HG03108 (cell line): Measurements from ENCODE around the gene PRPF40A.
"Not testable (repeated sequence)": the region's sequence is repeated elsewhere in the genome, so short reads cannot be mapped to it uniquely, and the experiment has no call there.

ENCODE experiments used
- ATAC-seq: cut with Tn5 transposase; IDR thresholded peaks from one replicate; pipeline ENCODE4 v1.9.1; 2021; ENCODE audit warnings: moderate library complexity; ENCODE audit not compliant: unreplicated experiment

The PRPF40A gene

GRCh38 chr2:152717228-152718075, at the start of gene PRPF40A:
TSS of gene PRPF40A (minus strand) at chr2:152717461. CDS start at chr2:152717439, 22 bp downstream.
- peak; percentile 67 for ATAC-seq

GRCh38 chr2:152766928-152767327, 49.7 kb upstream of the PRPF40A start:
- no peak for ATAC-seq

DNA sequence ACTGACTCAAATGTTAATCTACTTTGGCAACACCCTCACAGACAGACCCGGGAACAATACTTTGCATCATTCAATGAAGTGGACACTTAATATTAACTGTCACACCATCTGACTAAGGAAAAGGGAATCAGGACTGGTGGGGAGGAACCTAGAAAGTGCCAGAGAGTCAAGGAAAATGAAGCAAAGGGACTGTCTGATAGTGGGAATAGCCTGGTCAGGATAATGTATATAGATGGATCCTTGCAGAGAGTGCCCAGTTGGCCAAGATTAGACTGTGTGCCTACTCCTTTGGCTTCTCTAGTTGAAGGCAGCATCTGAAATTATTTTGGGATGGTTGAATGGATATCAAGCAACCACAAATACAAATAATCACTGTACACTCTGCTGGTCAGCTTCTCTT, 46.4 kb upstream of the PRPF40A start:
- no peak for ATAC-seq

GRCh38 chr2:152763208-152763607, 45.9 kb upstream of the PRPF40A start:
- not testable (repeated sequence) for ATAC-seq

DNA sequence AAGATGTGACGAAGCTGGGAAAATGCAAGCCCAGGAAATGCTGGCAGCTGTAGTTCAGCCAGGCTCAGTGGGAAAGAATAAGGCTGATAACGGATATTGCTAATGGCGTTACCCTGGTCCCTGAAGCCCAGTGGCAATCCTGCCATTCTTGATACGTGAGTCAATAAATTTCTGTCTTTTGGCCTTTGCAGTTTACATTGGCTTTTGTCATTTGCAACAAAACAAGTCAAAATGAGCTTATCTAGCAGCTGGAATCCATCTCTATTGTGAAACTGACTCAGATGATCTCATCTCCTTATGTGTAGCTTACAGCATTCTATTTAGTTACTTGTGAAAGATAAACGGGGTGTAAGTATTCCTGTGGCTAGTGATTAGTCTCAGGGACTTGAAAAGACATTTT, 44.9 kb upstream of the PRPF40A start:
- ATAC-seq: no peak

- no peak for ATAC-seq
Observed at GRCh38 chr2:152761214-152761613, 44.0 kb upstream of the PRPF40A start.

DNA sequence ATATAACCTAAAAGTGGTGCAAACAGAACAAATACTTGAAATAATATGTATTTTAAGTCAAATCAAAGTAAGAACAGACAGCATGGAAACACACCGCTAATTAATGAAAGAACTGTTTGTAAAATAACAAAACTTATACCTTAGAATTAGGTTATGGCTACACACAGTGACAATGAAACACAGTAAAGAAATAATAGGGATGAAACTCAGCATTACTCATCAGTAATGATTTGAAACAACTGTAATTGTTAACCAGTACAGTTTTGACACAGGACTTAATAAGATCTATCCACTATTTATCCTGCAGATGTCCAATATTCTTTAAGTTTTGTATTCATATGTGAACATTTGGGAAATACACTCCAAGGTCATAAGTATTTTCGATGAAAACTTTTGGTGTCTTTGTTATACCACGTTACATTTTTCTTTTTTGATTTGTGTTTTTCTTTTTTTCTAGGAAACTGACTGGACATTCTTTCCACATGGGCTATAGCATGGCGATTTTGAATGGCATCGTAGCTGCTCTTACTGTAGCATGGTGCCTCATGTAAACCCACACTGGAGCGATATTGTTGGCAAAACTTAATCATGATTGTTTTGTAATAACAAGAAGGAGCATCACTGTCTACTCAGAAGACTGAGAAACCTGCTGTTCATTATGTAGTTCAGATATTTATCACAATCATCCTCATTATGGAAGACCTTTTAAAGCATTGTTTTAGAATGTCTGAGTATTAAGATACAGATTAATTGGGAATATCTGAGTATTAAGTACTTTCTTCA, 42.2 kb upstream of the PRPF40A start:
- no peak for ATAC-seq

DNA sequence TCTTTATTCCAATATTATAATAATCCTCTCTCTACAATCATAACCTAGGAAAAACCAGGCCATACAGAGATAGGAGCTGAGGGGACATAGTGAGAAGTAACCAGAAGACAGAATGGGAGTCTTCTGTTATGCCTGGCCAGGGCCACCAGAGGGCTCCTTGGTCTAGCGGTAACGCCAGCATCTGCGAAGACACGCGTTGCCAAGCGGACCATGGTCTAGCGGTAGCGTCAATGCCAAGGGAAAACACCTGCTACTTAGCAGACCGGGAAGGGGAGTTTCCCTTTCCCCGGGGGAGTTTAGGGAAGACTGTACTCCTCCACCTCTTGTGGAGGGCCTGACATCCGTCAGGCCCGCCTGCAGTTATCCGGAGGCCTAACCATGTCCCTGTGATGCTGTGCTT, 37.8 kb upstream of the PRPF40A start:
- no peak for ATAC-seq

GRCh38 chr2:152747751-152748150, 30.5 kb upstream of the PRPF40A start:
- not testable (repeated sequence) for ATAC-seq

GRCh38 chr2:152743002-152743401, 25.7 kb upstream of the PRPF40A start:
- peak; percentile 60 for ATAC-seq

DNA sequence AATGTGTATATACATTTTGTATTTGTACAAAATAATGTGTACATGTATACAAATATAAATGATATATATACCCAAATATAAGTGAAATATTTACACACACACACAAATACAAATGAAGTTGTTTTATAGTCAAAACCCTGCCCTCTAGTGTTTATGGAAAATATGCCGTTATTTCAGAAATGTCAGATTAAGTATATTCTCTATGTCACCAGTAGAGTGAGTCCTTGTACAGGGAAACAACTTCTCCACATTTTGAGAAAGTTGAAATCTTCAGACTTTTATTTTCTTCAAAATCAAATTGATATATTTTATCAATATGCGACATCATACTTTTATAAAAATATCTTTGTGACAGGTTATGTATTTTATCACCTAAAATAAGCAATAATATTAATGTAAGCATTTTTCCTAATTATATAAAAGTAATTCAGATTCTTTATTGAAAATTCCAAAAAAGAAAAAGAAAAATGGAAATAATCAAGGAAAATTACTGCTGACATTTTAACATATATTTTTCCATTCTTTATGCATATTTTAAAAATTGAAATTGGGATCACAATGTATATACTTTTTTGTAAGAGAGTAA, 23.6 kb upstream of the PRPF40A start:
- peak; percentile 74 for ATAC-seq

- not testable (repeated sequence) for ATAC-seq
Observed at GRCh38 chr2:152739705-152740104, 22.4 kb upstream of the PRPF40A start.

GRCh38 chr2:152738438-152738837, 21.2 kb upstream of the PRPF40A start:
- no peak for ATAC-seq

DNA sequence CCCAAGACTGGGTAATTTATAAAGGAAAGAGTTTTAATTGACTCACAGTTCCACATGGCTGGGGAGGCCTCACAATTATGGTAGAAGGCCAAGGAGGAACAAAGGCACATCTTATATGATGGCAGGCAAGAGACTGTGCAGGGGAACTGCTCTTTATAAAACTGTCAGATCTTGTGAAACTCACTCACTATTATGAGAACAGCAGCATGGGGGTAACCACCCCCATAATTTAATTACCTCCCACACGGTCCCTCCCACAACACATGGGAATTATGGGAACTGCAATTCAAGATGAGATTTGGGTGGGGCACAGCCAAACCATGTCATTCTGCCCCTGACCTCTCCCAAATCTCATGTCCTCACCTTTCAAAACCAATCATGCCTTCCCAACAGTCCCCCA, 20.2 kb upstream of the PRPF40A start:
- not testable (repeated sequence) for ATAC-seq

GRCh38 chr2:152730591-152731333, 13.5 kb upstream of the PRPF40A start:
- peak; percentile 94 for ATAC-seq

GRCh38 chr2:152729844-152730243, 12.6 kb upstream of the PRPF40A start:
- no peak for ATAC-seq

- no peak for ATAC-seq
Observed at GRCh38 chr2:152723918-152724317, 6.7 kb upstream of the PRPF40A start.

DNA sequence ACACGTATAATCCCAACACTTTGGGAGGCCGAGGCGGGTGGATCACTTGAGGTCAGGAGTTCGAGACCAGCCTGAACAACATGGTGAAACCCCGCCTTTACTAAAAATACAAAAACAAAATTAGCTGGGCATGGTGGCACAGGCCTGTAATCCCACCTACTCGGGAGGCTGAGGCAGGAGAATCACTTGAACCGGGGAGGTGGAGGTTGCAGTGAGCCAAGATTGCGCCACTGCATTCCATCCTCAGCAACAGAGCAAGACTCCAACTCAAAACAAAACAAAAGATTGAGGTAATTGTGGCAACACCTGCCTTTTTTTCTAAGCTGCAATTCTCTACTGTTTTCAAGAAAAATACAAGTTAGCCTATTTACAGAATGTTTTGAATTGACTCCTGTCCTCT, 5.4 kb upstream of the PRPF40A start:
- not testable (repeated sequence) for ATAC-seq

DNA sequence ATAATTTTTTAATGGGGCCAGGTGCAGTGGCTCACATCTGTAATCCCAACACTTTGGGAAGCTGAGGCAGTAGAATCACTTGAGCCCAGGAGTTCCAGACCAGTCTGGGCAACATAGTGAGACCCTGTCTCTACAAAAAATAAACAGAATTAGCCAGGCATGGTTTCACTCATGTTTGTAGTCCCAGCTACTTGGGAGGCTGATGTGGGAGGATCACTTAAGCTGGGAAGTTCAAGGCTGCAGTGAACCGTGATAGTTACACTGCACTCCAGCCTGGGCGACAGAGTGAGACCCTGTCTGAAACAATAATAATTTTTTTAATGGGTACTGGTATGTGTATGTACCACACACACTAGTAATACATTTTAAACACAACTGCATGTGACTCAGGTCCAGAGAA, 3.5 kb upstream of the PRPF40A start:
- ATAC-seq: no peak

- peak; percentile 14 for ATAC-seq
Observed at GRCh38 chr2:152718909-152719645, 1.8 kb upstream of the PRPF40A start.
